Fibroblast of peridontal ligament (primary cell): ENCODE data around the gene UST.
"Not testable (repeated sequence)": the region's sequence is repeated elsewhere in the genome, so short reads cannot be mapped to it uniquely, and the experiment has no call there.

Experiments used
- DNase-seq: peaks from one replicate; pipeline ENCODE4 v3.0.0-alpha.2; 2010; ENCODE audit errors: extremely low read depth

UST gene

GRCh38 chr6:148868314-148868713 is 121.5 kb downstream of the UST start:
- DNase-seq: peak; percentile 81

DNA sequence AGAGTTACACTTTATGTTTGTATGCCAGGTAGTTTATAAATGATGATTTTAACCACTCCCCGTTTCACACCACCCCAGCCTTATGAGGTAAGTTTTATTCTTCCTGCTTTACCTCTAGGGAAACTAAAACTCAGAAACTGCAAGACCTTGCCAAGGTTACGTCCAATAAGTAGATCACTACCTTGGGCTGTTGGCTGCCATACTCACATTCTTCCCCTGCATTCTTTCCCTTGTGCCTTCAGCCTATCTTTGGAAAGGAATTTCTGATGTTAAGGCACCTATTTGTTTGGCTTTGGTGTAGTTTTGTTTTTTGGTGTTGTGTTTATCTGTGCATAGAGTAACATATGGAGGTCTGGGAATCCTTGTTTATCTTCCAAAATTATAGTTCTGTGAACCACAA is 122.1 kb downstream of the UST start:
- DNase-seq: no peak

DNA sequence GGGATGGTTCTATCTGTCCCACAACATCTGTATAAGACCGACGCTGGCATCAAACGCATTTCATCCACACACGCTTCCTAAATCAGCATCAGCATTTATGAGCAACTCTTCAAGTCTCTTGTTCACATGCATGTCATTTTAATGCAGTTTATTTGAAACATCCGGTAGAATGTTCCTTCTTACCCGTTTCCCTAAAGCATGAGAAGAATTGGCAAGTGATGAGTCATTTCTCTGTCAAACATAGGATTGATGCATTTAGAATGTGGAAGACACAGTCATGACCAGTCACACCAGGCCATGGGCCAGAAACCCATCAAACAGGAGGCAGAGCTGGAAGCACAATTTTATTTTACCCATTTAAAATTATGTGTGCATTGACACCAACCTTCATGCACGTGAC is 122.8 kb downstream of the UST start:
- DNase-seq: peak; percentile 88

DNA sequence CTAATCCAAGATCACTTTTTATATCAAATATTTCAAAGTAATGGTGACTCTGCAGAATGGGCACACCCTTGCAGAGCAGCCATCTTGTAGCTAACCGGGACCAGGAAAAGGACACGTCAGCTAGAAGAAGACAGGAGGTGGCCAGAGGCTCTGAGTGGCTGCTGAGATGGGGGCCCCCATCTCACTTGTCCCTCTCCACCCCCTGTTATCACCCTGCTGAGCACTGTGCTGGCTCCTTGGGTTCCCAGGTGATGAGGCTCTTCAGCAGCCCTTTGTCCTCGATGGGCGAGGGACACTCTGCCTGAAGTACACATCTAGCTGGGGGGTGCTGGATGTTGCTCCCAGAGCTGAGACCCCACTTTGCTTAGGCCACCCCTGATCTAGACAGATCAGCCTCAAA is 126.3 kb downstream of the UST start:
- DNase-seq: no peak

DNA sequence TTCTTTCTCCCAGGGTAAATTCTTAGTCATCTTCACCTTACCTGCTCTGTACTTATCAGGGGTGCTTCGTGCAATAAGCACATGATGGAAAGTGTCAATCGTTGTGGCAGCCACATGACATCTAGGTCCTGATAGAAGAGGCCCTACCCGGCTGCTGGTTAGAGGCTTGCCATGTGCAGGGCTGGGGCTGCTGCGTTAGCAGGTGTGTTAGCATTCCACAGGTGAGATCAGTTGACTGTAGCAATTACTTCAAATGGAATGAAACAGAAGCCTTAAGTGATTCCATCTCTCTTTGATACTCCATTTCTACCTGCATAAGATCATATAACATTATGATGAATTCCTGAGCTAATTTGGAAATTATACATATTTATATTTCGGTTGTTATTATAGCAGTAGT is 127.0 kb downstream of the UST start:
- DNase-seq: no peak

- DNase-seq: no peak
Measured at GRCh38 chr6:148874698-148875293, 128.0 kb downstream of the UST start.

- no peak for DNase-seq
Measured at GRCh38 chr6:148878683-148879082, 131.9 kb downstream of the UST start.

GRCh38 chr6:148880742-148881141 is 133.9 kb downstream of the UST start:
- not testable (repeated sequence) for DNase-seq

GRCh38 chr6:148881593-148882311 is 134.9 kb downstream of the UST start:
- no peak for DNase-seq

DNA sequence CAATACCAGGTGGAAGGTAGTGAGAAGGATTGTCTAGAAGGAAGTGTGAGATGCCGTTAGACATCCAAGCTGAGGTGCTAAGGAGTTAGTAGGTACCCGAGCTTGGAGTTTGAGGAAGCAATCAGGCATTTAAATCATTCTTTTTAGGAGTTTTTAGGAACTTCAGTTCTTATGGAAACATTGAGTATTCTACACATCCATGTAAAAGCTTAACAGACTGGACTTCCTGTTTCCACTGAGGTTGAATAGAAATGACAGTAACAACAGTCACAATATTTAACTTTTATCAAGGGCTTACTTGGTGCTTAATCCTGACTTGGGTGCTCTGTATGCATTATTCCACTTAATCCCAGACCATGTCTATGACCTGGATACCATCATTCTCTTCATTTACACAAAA is 136.4 kb downstream of the UST start:
- DNase-seq: no peak

- no peak for DNase-seq
Measured at GRCh38 chr6:148884461-148884860, 137.6 kb downstream of the UST start.

- DNase-seq: peak; percentile 74
Measured at GRCh38 chr6:148885136-148885865, 138.5 kb downstream of the UST start.

DNA sequence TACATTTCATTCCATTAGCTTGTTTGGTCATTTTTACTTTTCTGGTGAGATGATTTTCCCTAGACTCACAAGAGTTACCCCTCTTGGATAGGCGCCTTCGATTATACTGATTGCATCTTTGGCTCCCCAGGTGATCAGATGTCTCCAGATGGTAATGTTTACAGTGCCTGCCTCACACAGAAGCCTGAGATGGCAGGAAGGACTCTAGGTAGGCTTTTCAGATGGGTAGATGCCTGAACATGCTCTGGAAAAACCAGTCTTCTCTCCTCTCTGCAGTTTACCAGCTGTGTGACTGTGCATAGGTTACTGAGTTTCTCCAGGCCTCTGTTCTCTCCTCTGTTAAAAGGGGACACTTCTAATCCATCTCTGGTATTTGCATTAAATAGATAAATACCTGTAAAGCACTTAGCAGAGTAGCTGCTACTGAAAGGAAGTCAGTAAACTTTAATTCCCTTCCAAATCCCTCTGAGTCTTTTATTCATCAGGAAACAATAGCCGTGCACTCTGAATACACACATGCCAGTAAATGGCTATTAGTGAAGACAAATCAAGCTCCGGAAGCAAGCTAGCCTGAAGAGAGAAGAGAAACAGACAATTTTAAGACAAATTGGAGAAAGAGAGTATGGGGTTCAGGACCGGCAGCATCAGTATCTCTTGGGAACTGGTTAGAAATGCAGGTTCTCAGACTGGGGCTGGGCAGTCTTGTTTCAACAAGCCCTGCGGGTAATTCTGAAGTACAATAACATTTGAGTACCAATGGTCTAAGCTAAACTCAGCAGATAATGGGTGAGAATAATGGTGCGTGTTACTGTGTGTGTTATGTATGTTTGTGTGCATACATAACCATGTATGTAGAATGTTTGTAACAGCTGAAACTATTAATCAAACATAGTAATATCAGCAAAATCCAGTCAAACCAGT is 139.4 kb downstream of the UST start:
- no peak for DNase-seq

DNA sequence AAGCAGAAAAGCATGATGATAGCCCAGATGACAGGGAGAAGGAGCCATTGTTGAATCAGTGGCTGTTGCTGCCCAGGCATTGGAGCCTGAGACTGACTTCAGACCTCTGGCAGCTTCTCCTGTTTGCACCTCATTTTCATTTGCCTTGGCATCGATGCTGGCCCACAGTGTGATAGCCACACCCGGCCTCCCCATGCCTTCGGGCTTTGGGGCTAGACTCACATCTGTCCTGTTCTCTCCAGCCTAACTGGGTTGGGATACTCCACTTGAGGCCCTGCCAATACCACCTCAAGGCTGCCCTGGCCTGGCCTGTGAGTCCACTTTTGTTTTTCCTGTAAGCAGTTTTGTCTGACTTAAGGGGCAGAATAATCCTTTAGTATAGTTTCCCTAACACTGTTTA is 140.4 kb downstream of the UST start:
- DNase-seq: no peak

DNA sequence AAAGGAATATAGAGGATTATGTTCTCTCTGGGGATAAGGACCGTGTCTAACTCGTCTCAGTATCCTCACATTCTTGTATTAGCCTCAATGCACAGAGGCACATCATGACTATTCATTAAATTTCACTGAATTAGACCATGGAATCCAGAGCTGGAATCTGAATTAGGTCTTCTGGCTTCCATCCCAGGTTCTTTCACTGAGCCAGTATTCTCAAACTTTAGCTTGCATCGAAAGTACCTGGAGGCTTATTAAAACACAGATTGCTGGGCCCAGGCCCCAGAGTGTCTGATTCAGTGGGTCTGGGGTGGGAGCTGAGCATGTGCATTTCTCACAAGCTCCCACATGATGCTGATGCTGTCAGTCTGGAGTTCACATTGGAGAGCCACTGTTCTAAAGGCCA is 142.0 kb downstream of the UST start:
- DNase-seq: peak; percentile 52

GRCh38 chr6:148890096-148890495 is 143.3 kb downstream of the UST start:
- no peak for DNase-seq

GRCh38 chr6:148890652-148891404 is 144.0 kb downstream of the UST start:
- no peak for DNase-seq

DNA sequence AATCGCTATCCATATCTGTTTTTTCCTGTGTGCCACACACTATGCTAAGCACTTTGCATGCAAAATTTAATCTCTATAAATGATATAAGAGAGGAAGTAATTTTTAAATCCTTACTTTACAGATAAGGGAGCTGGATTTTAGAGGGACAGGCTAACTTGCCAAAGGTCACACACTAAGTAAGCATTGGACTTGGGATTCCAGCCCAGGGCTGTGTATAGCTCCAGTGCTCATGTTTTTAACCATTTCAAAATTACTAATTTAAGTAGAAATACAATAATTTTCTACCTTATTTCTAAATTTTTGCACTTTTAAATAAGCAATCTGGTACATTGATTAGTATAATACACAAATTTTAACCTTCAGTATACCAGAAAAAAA is 144.6 kb downstream of the UST start:
- DNase-seq: no peak

- DNase-seq: peak; percentile 22
Measured at GRCh38 chr6:148892247-148892646, 145.4 kb downstream of the UST start.

- DNase-seq: no peak
Measured at GRCh38 chr6:148893073-148893472, 146.2 kb downstream of the UST start.

DNA sequence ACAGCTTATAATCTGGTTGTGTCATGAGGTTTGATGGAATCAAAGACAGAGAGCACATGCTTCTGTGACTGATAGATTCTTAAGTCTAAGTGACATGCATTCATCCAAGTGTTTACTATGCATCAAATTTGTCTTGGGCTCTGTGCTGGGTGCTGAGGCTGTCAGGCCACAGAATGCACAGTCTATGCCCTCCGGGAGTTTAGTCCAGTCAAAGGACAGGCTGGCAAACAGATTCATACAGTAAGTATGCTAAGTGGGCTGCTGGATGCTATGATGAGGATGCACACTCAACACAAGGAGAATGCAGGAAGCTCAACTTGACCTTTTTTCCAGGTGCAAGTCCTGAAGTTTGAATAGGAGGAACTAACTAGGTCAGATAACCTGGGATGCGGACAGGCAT is 146.7 kb downstream of the UST start:
- DNase-seq: no peak
